A549 (cell line): Measurements from ENCODE around the gene KCNQ1. TPM values are rescaled to one million over a fixed set of nuclear protein-coding genes. Genes with fewer than 3 reads are reported as not detected.

Source experiments
- ATAC-seq, 2 experiments: fragments of 200-7000 bp in 1 of 2; fragments of >200 bp in 1 of 2; cut with Nextera tagmentation in 1 of 2; cut with Tn5 transposase in 1 of 2; 3 replicates each; pipeline versions ENCODE4 v1.8.0 to v1.9.1; 2018 to 2020; ENCODE audit warnings: mild to moderate bottlenecking in 1 of 2, moderate library complexity in 1 of 2
- CTCF ChIA-PET: fragments of 300-600 bp; sonication (Branson Sonifier 250); formaldehyde crosslinking; extraction: SDS; loops from one replicate; lab custom pipeline; 2021; ENCODE audit warnings: antibody characterized with exemption, inconsistent platforms; lab: Yijun Ruan, JAX
- POLR2A ChIA-PET: fragments of 350-600 bp; formaldehyde crosslinking; extraction: SDS; loops from one replicate; lab custom pipeline; 2021; ENCODE audit warnings: antibody characterized with exemption, inconsistent platforms; lab: Yijun Ruan, JAX
- DNase-seq, 2 experiments: peaks; one replicate each; pipeline versions ENCODE4 v3.0.0 to v3.0.0-alpha.2; 2011 to 2016; ENCODE audit warnings: low read depth in 1 of 2, low spot score in 1 of 2
- FAIRE-seq: peaks from 2 replicates; lab custom pipeline; 2011; peaks lifted over from hg19 to GRCh38; lab: Jason Lieb, UNC
- H3K27ac ChIP-seq, 2 experiments: fragments of >200 bp; sonication (Bioruptor Twin); formaldehyde crosslinking; 3 replicates each; pipeline ENCODE4 v1.5.1; 2016 to 2017
- H3K4me1 ChIP-seq: fragments of >200 bp; sonication (Bioruptor Twin); formaldehyde crosslinking; 3 replicates; pipeline ENCODE4 v1.6.1; 2016
- H3K4me2 ChIP-seq: fragments of >200 bp; sonication (Bioruptor Twin); formaldehyde crosslinking; 3 replicates; pipeline ENCODE4 v1.6.1; 2016
- H3K4me3 ChIP-seq: fragments of >200 bp; sonication (Bioruptor Twin); formaldehyde crosslinking; 3 replicates; pipeline ENCODE4 v1.5.1; 2016
- H3K9me3 ChIP-seq: fragments of >200 bp; sonication (Bioruptor Twin); formaldehyde crosslinking; 3 replicates; pipeline ENCODE4 v1.6.1; 2016
- ATOH8 ChIP-seq: fragments of 250-450 bp; sonication (Bioruptor Pico); IDR thresholded peaks from 2 replicates; pipeline ENCODE4 v1.5.0; 2020; ENCODE audit warnings: low read depth, mild to moderate bottlenecking, moderate library complexity
- BCL3 ChIP-seq: fragments of >200 bp; sonication (Bioruptor Twin); formaldehyde crosslinking; IDR thresholded peaks from 3 replicates; pipeline ENCODE4 v1.6.1; 2016
- CBX2 ChIP-seq: fragments of 200-600 bp; sonication (generic); IDR thresholded peaks from 2 replicates; pipeline ENCODE4 v1.6.1; 2016; ENCODE audit warnings: low read depth, mild to moderate bottlenecking, borderline replicate concordance
- CEBPB ChIP-seq, 2 experiments: fragments of >200 bp in 1 of 2; sonication (Bioruptor Twin) in 1 of 2; formaldehyde crosslinking in 1 of 2; IDR thresholded peaks; 2 replicates each; pipeline ENCODE4 v1.6.1; 2012 to 2016
- CHD2 ChIP-seq: fragments of 150-350 bp; IDR thresholded peaks from 2 replicates; pipeline ENCODE4 v1.6.1; 2014; ENCODE audit warnings: low read length; ENCODE audit not compliant: partially characterized antibody
- CHD4 ChIP-seq: fragments of 200-600 bp; sonication (generic); IDR thresholded peaks from 2 replicates; pipeline ENCODE4 v1.6.1; 2016; ENCODE audit warnings: antibody characterized with exemption, mild to moderate bottlenecking, borderline replicate concordance
- EP300 ChIP-seq, 2 experiments: fragments of >200 bp; sonication (Bioruptor Twin); formaldehyde crosslinking; IDR thresholded peaks; 2 replicates in 1 of 2; 3 replicates in 1 of 2; pipeline ENCODE4 v1.6.1; 2016 to 2017
- FOSB ChIP-seq: fragments of 250-450 bp; sonication (Bioruptor Pico); IDR thresholded peaks from 2 replicates; pipeline ENCODE4 v1.5.0; 2020; ENCODE audit warnings: mild to moderate bottlenecking, moderate library complexity
- HDAC2 ChIP-seq: fragments of 200-600 bp; sonication (generic); IDR thresholded peaks from 2 replicates; pipeline ENCODE4 v1.6.1; 2016
- HES2 ChIP-seq: fragments of >200 bp; sonication (Bioruptor Twin); formaldehyde crosslinking; IDR thresholded peaks from 2 replicates; pipeline ENCODE4 v1.6.1; 2016
- HEYL ChIP-seq: fragments of 250-450 bp; sonication (Bioruptor Pico); IDR thresholded peaks from 2 replicates; pipeline ENCODE4 v1.8.0; 2021; ENCODE audit warnings: mild to moderate bottlenecking, moderate library complexity
- HMGXB4 ChIP-seq: fragments of 250-450 bp; sonication (Bioruptor Pico); IDR thresholded peaks from 2 replicates; pipeline ENCODE4 v1.5.0; 2021; ENCODE audit warnings: mild to moderate bottlenecking, moderate library complexity, borderline replicate concordance
- HOXB13 ChIP-seq: fragments of 250-450 bp; sonication (Bioruptor Pico); IDR thresholded peaks from 2 replicates; pipeline ENCODE4 v1.5.0; 2020; ENCODE audit warnings: low read depth, mild to moderate bottlenecking, moderate library complexity
- HOXB5 ChIP-seq: fragments of 250-450 bp; sonication (Bioruptor Pico); IDR thresholded peaks from 2 replicates; pipeline ENCODE4 v1.5.0; 2020; ENCODE audit warnings: mild to moderate bottlenecking, moderate library complexity
- KDM1A ChIP-seq: fragments of 200-600 bp; sonication (generic); IDR thresholded peaks from 2 replicates; pipeline ENCODE4 v1.6.1; 2016; ENCODE audit warnings: low read depth, mild to moderate bottlenecking
- MAX ChIP-seq: IDR thresholded peaks from 2 replicates; pipeline ENCODE4 v1.6.1; 2012
- MAZ ChIP-seq: fragments of 150-350 bp; IDR thresholded peaks from 2 replicates; pipeline ENCODE4 v1.6.1; 2014; ENCODE audit warnings: antibody characterized with exemption, low read depth, low read length, borderline replicate concordance
- MYC ChIP-seq: IDR thresholded peaks from 2 replicates; pipeline ENCODE4 v1.6.1; 2012; ENCODE audit warnings: mild to moderate bottlenecking, inconsistent platforms, low read length, improper control_type of control experiment, borderline replicate concordance
- NFE2L2 ChIP-seq: fragments of 150-350 bp; conservative IDR thresholded peaks from 2 replicates; pipeline ENCODE4 v1.6.1; 2014; ENCODE audit warnings: low read length
- NPAS2 ChIP-seq: fragments of 250-450 bp; sonication (Bioruptor Pico); IDR thresholded peaks from 2 replicates; pipeline ENCODE4 v1.8.0; 2022; ENCODE audit warnings: mild to moderate bottlenecking, moderate library complexity, borderline replicate concordance
- NR3C1 ChIP-seq: fragments of >200 bp; sonication (Bioruptor Twin); formaldehyde crosslinking; IDR thresholded peaks from 3 replicates; pipeline ENCODE4 v1.6.1; 2017
- PBX3 ChIP-seq: IDR thresholded peaks from 2 replicates; pipeline ENCODE4 v1.6.1; 2012
- RAD21 ChIP-seq, 2 experiments: fragments of >200 bp in 1 of 2; sonication (Bioruptor Twin) in 1 of 2; formaldehyde crosslinking in 1 of 2; IDR thresholded peaks in 1 of 2; conservative IDR thresholded peaks in 1 of 2; 2 replicates in 1 of 2; 3 replicates in 1 of 2; pipeline ENCODE4 v1.6.1; 2012 to 2018; ENCODE audit warnings: inconsistent platforms in 1 of 2
- RARB ChIP-seq: fragments of 250-450 bp; sonication (Bioruptor Pico); IDR thresholded peaks from 2 replicates; pipeline ENCODE4 v1.8.0; 2021; ENCODE audit warnings: mild to moderate bottlenecking, moderate library complexity
- RCOR1 ChIP-seq: fragments of 150-350 bp; IDR thresholded peaks from 2 replicates; pipeline ENCODE4 v1.6.1; 2014; ENCODE audit warnings: antibody characterized with exemption, low read length, low read depth
- RNF2 ChIP-seq: fragments of 200-600 bp; sonication (generic); IDR thresholded peaks from 2 replicates; pipeline ENCODE4 v1.6.1; 2016; ENCODE audit warnings: low read depth, mild to moderate bottlenecking, antibody characterized with exemption, moderate library complexity, borderline replicate concordance
- SREBF2 ChIP-seq: fragments of 450-650 bp; IDR thresholded peaks from 2 replicates; pipeline ENCODE4 v1.6.1; 2014; ENCODE audit warnings: mild to moderate bottlenecking, moderate library complexity
- ZC3H11A ChIP-seq: fragments of 450-650 bp; IDR thresholded peaks from 2 replicates; pipeline ENCODE4 v1.6.1; 2014; ENCODE audit warnings: antibody characterized with exemption, mild to moderate bottlenecking
- ZSCAN20 ChIP-seq: fragments of 250-450 bp; sonication (Bioruptor Pico); IDR thresholded peaks from 2 replicates; pipeline ENCODE4 v1.8.0; 2022; ENCODE audit warnings: mild to moderate bottlenecking, moderate library complexity
- WGBS: methylation state at CpG from one replicate; pipeline ENCODE4 v1.1.6; 2017; ENCODE audit errors: missing lambda C conversion rate; 5-methylcytosine and 5-hydroxymethylcytosine counted together
- polyA plus RNA-seq, 4 experiments: library from polyadenylated mRNA; depleted of rRNA in 3 of 4; stranded (reverse); fragments of >200 nt; fragmentation: RNase III in 1 of 4; extraction: RNeasy Plus Mini Kit Qiagen cat#74134 plus additional on column Dnase treatment in 1 of 4; gene quantifications; 2 replicates in 3 of 4; 3 replicates in 1 of 4; pipeline ENCODE4 v1.2.3, GENCODE V29; 2011 to 2017

The KCNQ1 gene
- polyA plus RNA-seq, 2 of the 4 experiments (the other 2 are of a cell fraction), result 0.14 to 0.17 TPM

- TF ChIP-seq MYC (no peak), EP300 (IDR thresholded peaks at IDR 0.05) (no peak), ZSCAN20 (CRISPR knock-in tag) (no peak), HDAC2 (no peak), MAZ (no peak), CEBPB (IDR thresholded peaks at IDR 0.05) (no peak), HMGXB4 (CRISPR knock-in tag) (no peak), HOXB5 (no peak), HEYL (CRISPR knock-in tag) (no peak), CBX2 (no peak), HES2 (no peak), ZC3H11A (no peak), RNF2 (no peak), RARB (CRISPR knock-in tag) (no peak), KDM1A (no peak), CHD2 (no peak), NPAS2 (no peak), HOXB13 (no peak), BCL3 (no peak)
- Histone ChIP-seq H3K4me2 (no peak overlapping the region), H3K4me1 (no peaks in the 10 kb centered on the region), H3K4me3 (no peak overlapping the region), H3K27ac (no peak overlapping the region), H3K9me3 (no peaks in the 10 kb centered on the region)
- ATAC-seq (no peak), FAIRE-seq (no peak), DNase-seq (no peak)
- POLR2A ChIA-PET, result no interaction called here
- 64% methylated on average over 9 of the region's 9 CpGs for WGBS
- CTCF ChIA-PET, result interaction anchor here (1.7 to 2.5 kb wide), 2 partner anchors 15 to 21 kb away, joined by 6 to 17 read pairs; no protein-coding TSS in a partner anchor
Observed at GRCh38 chr11:2553886-2554285, 109.1 kb downstream of the KCNQ1 start.

- no peak for DNase-seq
- ATAC-seq, result no peak
- Histone ChIP-seq H3K4me3 (no peak overlapping the region), H3K27ac (no peak overlapping the region), H3K4me1 (no peaks in the 10 kb centered on the region), H3K9me3 (no peaks in the 10 kb centered on the region), H3K4me2 (no peak overlapping the region)
- FAIRE-seq, result no peak
- ChIA-PET POLR2A (no interaction called here), CTCF (interaction anchor here (1.7 to 2.5 kb wide), 3 partner anchors 14 to 334 kb away, joined by 5 to 17 read pairs (median 6); no protein-coding TSS in a partner anchor)
- WGBS, result 82% methylated on average over 16 of the region's 16 CpGs
- TF ChIP-seq CHD2 (no peak), PBX3 (no peak), CBX2 (no peak), NR3C1 (no peak), MAZ (no peak), FOSB (CRISPR knock-in tag) (no peak), HMGXB4 (CRISPR knock-in tag) (no peak), EP300 (IDR thresholded peaks at IDR 0.05) (no peak), RCOR1 (no peak), SREBF2 (no peak), ATOH8 (CRISPR knock-in tag) (no peak), RAD21 (conservative IDR thresholded peaks at IDR 0.05 in 1 of 2, IDR thresholded peaks at IDR 0.05 in 1 of 2) (no peak), NFE2L2 (no peak), CHD4 (no peak), MAX (no peak), HEYL (CRISPR knock-in tag) (no peak)
Observed at GRCh38 chr11:2554338-2555207, 109.8 kb downstream of the KCNQ1 start.
